Measurements from ENCODE around the gene CCDC201. TPM values are rescaled to one million over a fixed set of nuclear protein-coding genes. Genes with fewer than 3 reads are reported as not detected.

The CCDC201 gene
- total RNA-seq, 1 experiment from 2014 or later, result not detected

GRCh38 chr7:45921699-45922519 is 49.0 kb upstream of the CCDC201 start:
- Histone ChIP-seq H4K20me1 (ENCODE audit: control insufficient read depth, insufficient read depth, insufficient read length) (no peaks in the 10 kb centered on the region), H3K27ac (ENCODE audit: insufficient read length, low read depth, low read length) (no peak overlapping the region), H3K4me2 (ENCODE audit: insufficient read depth, insufficient read length, low read length) (peak overlapping the region; percentile 71), H4K91ac (ENCODE audit: insufficient read length, low read depth, low read length) (no peak overlapping the region), H3K27me3 (ENCODE audit: insufficient read depth, low read length) (peaks cover 31% of the 10 kb centered on the region; the same call in 1 of the 2 replicates), H3K14ac (ENCODE audit: insufficient read depth, low read length) (no peak overlapping the region), H2BK5ac (ENCODE audit: insufficient read length, low read length) (no peak overlapping the region), H3K9ac (ENCODE audit: extremely low read depth, insufficient read length, low read length) (no peak overlapping the region), H3K4me1 (ENCODE audit: insufficient read depth, low read length) (peaks cover 5% of the 10 kb centered on the region; the same call in 1 of the 2 replicates), H3K23ac (ENCODE audit: insufficient read length, low read depth, low read length) (no peak overlapping the region), H2BK15ac (ENCODE audit: low read depth, low read length) (no peak overlapping the region), H4K5ac (ENCODE audit: insufficient read length, low read depth, low read length) (no peak overlapping the region), H3K79me1 (ENCODE audit: insufficient read depth, low read depth, low read length, poor library complexity, severe bottlenecking) (no peaks in the 10 kb centered on the region), H2AK5ac (ENCODE audit: insufficient read length, low read length) (no peak overlapping the region), H3T11ph (ENCODE audit: low read length) (no peak overlapping the region), H3K56ac (ENCODE audit: insufficient read length, low read depth, low read length) (no peak overlapping the region), H3K23me2 (ENCODE audit: insufficient read length, low read depth, low read length, poor library complexity, severe bottlenecking) (peaks cover 14% of the 10 kb centered on the region), H4K8ac (replicated peaks; ENCODE audit: insufficient read length, low read depth, low read length) (no peak overlapping the region), H2AFZ (ENCODE audit: low read length) (no peak overlapping the region), H3K4ac (ENCODE audit: low read depth, low read length) (no peak overlapping the region), H2BK12ac (ENCODE audit: insufficient read length, low read depth, low read length) (no peak overlapping the region), H3K9me3 (ENCODE audit: control insufficient read depth, low read depth, low read length) (no peaks in the 10 kb centered on the region), H2BK20ac (ENCODE audit: low read depth, low read length, poor library complexity, severe bottlenecking) (no peak overlapping the region), H2BK120ac (ENCODE audit: low read depth, low read length, poor library complexity, severe bottlenecking) (no peak overlapping the region), H3K18ac (ENCODE audit: insufficient read length, low read depth, low read length) (no peak overlapping the region), H3K79me2 (ENCODE audit: insufficient read depth, low read length) (no peaks in the 10 kb centered on the region)
- Mint-ChIP-seq H3K4me3 (peak overlapping the region; percentile 61 to 76), H3K4me1 (peaks cover 43 to 52% of the 10 kb centered on the region in 2 experiments), H3K36me3 (ENCODE audit: insufficient read depth in 1 of 3, low read depth in 3 of 3) (no peaks in the 10 kb centered on the region; a peak in 1 of 7 replicates), H3K27ac (no peak overlapping the region), H3K9me3 (peaks cover 2 to 4% of the 10 kb centered on the region in 2 experiments; a peak in 2 of 5 replicates), H3K27me3 (ENCODE audit: low read depth) (peaks cover 69% of the 10 kb centered on the region)
- peak; percentile 95 for TF ChIP-seq CTCF (conservative IDR thresholded peaks at IDR 0.05)
- no CpG with 5 or more reads among the region's 36 CpGs for WGBS (ENCODE audit: extremely low coverage, insufficient read length, low lambda C conversion rate)
- peak; percentile 81 for DNase-seq

Measured in H9 (cell line).